Heart left ventricle (tissue), 13 donors: ENCODE data around the gene USP4.

ENCODE experiments used
- CTCF ChIP-seq, 12 donors: fragments of 200-600 bp; sonication (generic) in 4 of 12; IDR thresholded peaks; one replicate each; pipeline versions ENCODE4 v1.5.0 to v1.8.0; 2018 to 2022; ENCODE audit warnings: antibody characterized with exemption in 12 of 12, mild to moderate bottlenecking in 5 of 12
- POLR2A ChIP-seq, 2 donors: fragments of 450-650 bp; IDR thresholded peaks; one replicate each; pipeline ENCODE4 v1.6.1; 2017; ENCODE audit warnings: antibody characterized with exemption in 2 of 2, mild to moderate bottlenecking in 2 of 2, moderate library complexity in 2 of 2
- donor health status: ischemic (EF 13 %, LVEDD 7.1; RV severe dilation, severe dysfunction).
- donor health status: DM: no; HTN: yes; CAD: no.
- donor health status: DM: no; HTN: no; CAD: no.
- donor health status: ischemic (EF 25% LVEDD 6.9; RV normal size, moderate dysfunction).
- donor health status: ischemic (EF 25% LVEDD 5.7; RV mildly dilated, moderate dysfunction).
- donor health status: ischemic (EF 35%, LVEDD 5.7; RV mildly dilated, moderate dysfunction).
- donor health status: nonischemic (EF 11% LVEDD 7.7; RV severe dilation, severe dysfunction).
- donor health status: DM: yes; HTN: yes; CAD: no.
- donor health status: PGD.
- donor health status: ischemic (EF 29% LVEDD 5.4; RV normal size, mild dysfunction).
- donor health status: nonischemic (EF 23%, LVEDD 6.1; RV moderate dilation, normal function).

GRCh38 chr3:49277383-49277775, 62.5 kb downstream of the USP4 start:
- no peak for TF ChIP-seq CTCF (IDR thresholded peaks at IDR 0.05)
- TF ChIP-seq POLR2A (IDR thresholded peaks at IDR 0.05), result no peak
